Measurements from ENCODE around the gene TMEFF1.

DNA sequence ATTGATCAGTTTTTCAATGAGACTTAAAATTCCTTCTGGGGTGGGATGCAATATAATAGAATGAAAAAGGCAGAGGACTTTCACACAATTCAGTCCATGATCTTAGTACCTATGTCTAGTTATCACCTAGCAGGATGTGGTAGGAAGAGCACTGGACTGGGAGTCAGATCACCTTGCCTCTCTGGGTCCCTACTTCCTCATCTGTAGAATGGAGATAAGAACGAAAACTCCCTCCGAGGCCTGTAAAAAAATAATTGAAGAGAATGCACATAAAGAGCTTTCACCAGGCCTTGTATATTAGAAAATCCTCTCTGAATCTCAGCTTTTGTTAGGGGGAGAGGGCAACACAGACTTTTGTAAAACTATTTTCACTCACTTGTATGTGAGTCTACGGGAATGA is 681 bp upstream of the TMEFF1 start:
- TF ChIP-seq, protein P1, sequence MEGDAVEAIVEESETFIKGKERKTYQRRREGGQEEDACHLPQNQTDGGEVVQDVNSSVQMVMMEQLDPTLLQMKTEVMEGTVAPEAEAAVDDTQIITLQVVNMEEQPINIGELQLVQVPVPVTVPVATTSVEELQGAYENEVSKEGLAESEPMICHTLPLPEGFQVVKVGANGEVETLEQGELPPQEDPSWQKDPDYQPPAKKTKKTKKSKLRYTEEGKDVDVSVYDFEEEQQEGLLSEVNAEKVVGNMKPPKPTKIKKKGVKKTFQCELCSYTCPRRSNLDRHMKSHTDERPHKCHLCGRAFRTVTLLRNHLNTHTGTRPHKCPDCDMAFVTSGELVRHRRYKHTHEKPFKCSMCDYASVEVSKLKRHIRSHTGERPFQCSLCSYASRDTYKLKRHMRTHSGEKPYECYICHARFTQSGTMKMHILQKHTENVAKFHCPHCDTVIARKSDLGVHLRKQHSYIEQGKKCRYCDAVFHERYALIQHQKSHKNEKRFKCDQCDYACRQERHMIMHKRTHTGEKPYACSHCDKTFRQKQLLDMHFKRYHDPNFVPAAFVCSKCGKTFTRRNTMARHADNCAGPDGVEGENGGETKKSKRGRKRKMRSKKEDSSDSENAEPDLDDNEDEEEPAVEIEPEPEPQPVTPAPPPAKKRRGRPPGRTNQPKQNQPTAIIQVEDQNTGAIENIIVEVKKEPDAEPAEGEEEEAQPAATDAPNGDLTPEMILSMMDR (IDR thresholded peaks at IDR 0.05), result no peak
- no peak for TF ChIP-seq POLR2A (IDR thresholded peaks at IDR 0.05)
- TF ChIP-seq POLR2AphosphoS5 (IDR thresholded peaks at IDR 0.05), result no peak
- TF ChIP-seq EP300 (IDR thresholded peaks at IDR 0.05), result no peak

All from sigmoid colon (tissue), 4 donors.